ENCODE measurements around the gene TCHH.
A peak's percentile ranks its signal among the peaks of the same experiment; 100 is the strongest.
"Not testable (repeated sequence)": the region's sequence is repeated elsewhere in the genome, so short reads cannot be mapped to it uniquely, and the experiment has no call there.

The TCHH gene

GRCh38 chr1:152115344-152115743 is at the start of gene TCHH:
Gene TCHH (minus strand): TSS chr1:152115444. CDS start chr1:152114080, 1,364 bp downstream.
- no peak for DNase-seq (ENCODE audit: low spot score)

- DNase-seq (ENCODE audit: low spot score): peak; percentile 78
Measured at GRCh38 chr1:152164517-152165136, 49.4 kb upstream of the TCHH start.

- DNase-seq (ENCODE audit: low spot score): peak; percentile 83
Measured at GRCh38 chr1:152162792-152163463, 47.7 kb upstream of the TCHH start.

- no peak for DNase-seq (ENCODE audit: low spot score)
Measured at GRCh38 chr1:152160576-152160975, 45.3 kb upstream of the TCHH start.

- DNase-seq (ENCODE audit: low spot score): no peak
Measured at GRCh38 chr1:152159144-152159543, 43.9 kb upstream of the TCHH start, which contains the start of gene RPTN. Gene RPTN (minus strand): TSS chr1:152159228. CDS start chr1:152157889, 1,339 bp downstream.

GRCh38 chr1:152153996-152154395 is 38.8 kb upstream of the TCHH start:
- DNase-seq (ENCODE audit: low spot score): no peak

GRCh38 chr1:152151646-152152045 is 36.4 kb upstream of the TCHH start:
- DNase-seq (ENCODE audit: low spot score): no peak

- DNase-seq (ENCODE audit: low spot score): no peak
Measured at GRCh38 chr1:152148981-152149380, 33.7 kb upstream of the TCHH start.

- no peak for DNase-seq (ENCODE audit: low spot score)
Measured at GRCh38 chr1:152148051-152148450, 32.8 kb upstream of the TCHH start.

GRCh38 chr1:152145769-152146168 is 30.5 kb upstream of the TCHH start:
- DNase-seq (ENCODE audit: low spot score): no peak

GRCh38 chr1:152144674-152145183 is 29.5 kb upstream of the TCHH start:
- DNase-seq (ENCODE audit: low spot score): not testable (repeated sequence)

- DNase-seq (ENCODE audit: low spot score): no peak
Measured at GRCh38 chr1:152143150-152143887, 28.1 kb upstream of the TCHH start.

- DNase-seq (ENCODE audit: low spot score): peak; percentile 78
Measured at GRCh38 chr1:152141971-152142584, 26.8 kb upstream of the TCHH start.

- no peak for DNase-seq (ENCODE audit: low spot score)
Measured at GRCh38 chr1:152137215-152137614, 22.0 kb upstream of the TCHH start.

- DNase-seq (ENCODE audit: low spot score): no peak
Measured at GRCh38 chr1:152130186-152130585, 14.9 kb upstream of the TCHH start.

GRCh38 chr1:152127673-152128072 is 12.4 kb upstream of the TCHH start:
- no peak for DNase-seq (ENCODE audit: low spot score)

- DNase-seq (ENCODE audit: low spot score): no peak
Measured at GRCh38 chr1:152125834-152126443, 10.7 kb upstream of the TCHH start.

- DNase-seq (ENCODE audit: low spot score): no peak
Measured at GRCh38 chr1:152118915-152119314, 3.7 kb upstream of the TCHH start.

GRCh38 chr1:152112885-152113432 is 2.3 kb downstream of the TCHH start:
- DNase-seq (ENCODE audit: low spot score): no peak

GRCh38 chr1:152112101-152112884 is 3.0 kb downstream of the TCHH start:
- DNase-seq (ENCODE audit: low spot score): no peak

- DNase-seq (ENCODE audit: low spot score): no peak
Measured at GRCh38 chr1:152111515-152111968, 3.7 kb downstream of the TCHH start.
